GM12801 (cell line): ENCODE data around the gene BRINP2.

Source experiments
- CTCF ChIP-seq: IDR thresholded peaks from one replicate; pipeline ENCODE4 v1.5.1; 2011; ENCODE audit warnings: control low read depth; ENCODE audit not compliant: insufficient read length; ENCODE audit errors: extremely low read depth

Gene BRINP2

DNA sequence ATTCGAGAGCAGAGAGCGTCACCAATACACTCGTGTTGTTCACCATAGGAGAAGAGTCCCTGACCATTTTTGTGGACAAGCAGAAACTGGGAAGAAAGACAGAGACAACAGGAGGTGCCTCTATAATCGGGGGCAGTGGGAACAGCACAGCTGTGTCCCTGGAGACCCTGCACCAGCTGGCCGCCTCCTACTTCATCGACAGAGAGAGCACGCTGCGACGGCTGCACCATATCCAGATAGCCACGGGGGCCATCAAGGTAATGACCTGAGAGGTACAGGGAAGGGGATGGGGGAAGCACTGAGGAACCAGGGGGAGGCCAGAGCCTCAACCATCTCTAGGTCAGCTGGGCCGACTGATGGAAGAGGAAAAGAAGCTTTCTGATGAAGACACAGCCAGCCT is 86.4 kb downstream of the BRINP2 start:
- TF ChIP-seq CTCF, result no peak

- no peak for TF ChIP-seq CTCF
Observed at GRCh38 chr1:177257576-177257975, 86.8 kb downstream of the BRINP2 start.

DNA sequence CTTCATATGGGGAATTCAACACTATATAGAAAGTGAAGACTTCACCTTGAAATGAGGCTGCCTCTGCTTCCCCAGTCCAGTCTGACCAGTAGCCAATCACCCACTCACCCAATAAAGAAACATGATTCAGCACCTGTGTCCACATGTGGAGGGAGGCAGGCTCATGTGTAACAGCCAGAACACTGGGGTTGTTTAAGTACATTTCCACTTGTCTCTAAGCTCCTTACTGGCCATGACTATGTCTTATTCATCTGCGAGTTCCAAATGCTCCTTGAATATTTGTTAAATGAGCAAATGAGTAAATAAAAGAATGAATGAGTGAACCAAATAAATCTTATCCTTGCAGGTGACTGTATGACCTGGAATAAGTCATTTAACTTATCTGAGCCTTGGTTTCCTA is 100.1 kb downstream of the BRINP2 start:
- no peak for TF ChIP-seq CTCF

DNA sequence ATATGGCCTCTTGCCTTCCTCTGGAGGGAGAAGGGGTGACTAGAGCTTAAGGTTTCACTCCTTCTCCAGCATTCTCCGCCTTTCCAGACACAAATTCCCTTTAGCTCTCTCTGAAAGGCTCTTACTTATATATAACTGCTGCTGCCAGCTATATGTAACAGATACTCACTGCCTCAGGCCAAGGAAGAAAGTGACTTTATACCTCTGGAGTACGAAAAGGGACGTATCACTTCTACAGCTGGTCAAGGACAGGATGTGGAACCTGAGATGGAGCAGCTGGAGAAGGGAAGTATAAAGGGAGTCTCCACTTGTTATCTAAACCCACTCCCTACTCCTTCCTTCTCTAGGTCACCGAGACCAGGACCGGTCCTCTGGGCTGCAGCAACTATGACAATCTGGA is 102.4 kb downstream of the BRINP2 start:
- no peak for TF ChIP-seq CTCF

- TF ChIP-seq CTCF, result no peak
Observed at GRCh38 chr1:177274687-177275211, 104.0 kb downstream of the BRINP2 start.

GRCh38 chr1:177275736-177276135 is 105.0 kb downstream of the BRINP2 start:
- TF ChIP-seq CTCF, result no peak

DNA sequence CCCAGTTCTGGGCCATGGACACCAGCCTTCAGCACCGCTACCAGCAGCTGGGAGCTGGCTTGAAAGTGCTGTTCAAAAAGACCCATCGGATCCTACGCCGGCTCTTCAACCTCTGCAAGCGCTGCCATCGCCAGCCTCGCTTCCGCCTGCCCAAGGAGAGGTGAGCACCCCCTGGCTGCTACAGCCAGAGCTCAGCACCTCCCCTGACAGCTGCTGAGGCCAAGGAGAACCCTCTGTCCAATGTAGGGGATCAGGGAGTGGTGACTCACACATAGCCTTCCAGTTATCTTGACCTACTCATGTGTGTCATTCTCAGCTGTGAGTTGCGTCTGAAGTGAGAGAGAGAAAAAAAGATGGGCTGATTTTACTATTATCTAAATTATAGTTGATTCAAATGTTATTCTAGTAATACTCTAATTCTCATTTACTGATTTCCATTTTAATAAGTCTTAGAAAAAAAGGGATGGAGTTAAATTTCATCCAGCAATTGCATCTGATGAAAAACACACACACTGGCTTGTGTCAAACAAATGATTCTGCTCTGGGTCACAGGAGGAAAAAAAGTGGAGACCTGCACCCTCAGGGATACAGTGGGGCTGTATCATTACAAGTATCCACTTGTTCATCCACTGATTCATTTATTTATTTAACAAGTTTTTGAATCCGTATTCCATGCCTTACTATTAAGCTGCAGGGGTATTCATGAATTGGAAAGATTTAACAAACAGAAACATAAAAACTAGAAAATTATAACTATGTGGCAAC is 108.0 kb downstream of the BRINP2 start:
- no peak for TF ChIP-seq CTCF
